Measurements from ENCODE around the gene MTA3.

- TF ChIP-seq, protein P1, sequence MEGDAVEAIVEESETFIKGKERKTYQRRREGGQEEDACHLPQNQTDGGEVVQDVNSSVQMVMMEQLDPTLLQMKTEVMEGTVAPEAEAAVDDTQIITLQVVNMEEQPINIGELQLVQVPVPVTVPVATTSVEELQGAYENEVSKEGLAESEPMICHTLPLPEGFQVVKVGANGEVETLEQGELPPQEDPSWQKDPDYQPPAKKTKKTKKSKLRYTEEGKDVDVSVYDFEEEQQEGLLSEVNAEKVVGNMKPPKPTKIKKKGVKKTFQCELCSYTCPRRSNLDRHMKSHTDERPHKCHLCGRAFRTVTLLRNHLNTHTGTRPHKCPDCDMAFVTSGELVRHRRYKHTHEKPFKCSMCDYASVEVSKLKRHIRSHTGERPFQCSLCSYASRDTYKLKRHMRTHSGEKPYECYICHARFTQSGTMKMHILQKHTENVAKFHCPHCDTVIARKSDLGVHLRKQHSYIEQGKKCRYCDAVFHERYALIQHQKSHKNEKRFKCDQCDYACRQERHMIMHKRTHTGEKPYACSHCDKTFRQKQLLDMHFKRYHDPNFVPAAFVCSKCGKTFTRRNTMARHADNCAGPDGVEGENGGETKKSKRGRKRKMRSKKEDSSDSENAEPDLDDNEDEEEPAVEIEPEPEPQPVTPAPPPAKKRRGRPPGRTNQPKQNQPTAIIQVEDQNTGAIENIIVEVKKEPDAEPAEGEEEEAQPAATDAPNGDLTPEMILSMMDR (IDR thresholded peaks at IDR 0.05; ENCODE audit: low read depth, low read length, poor library complexity, severe bottlenecking), result no peak
- no peak for TF ChIP-seq EZH2phosphoT487 (IDR thresholded peaks at IDR 0.05; ENCODE audit: borderline replicate concordance, low read length)
These were observed 17.3 kb downstream of the MTA3 start for GRCh38 chr2:42585779-42586178.

All from DOHH2 (cell line).